RPMI7951 (cell line): Measurements from ENCODE around the gene TXNIP. TPM values are rescaled to one million over a fixed set of nuclear protein-coding genes. Genes with fewer than 3 reads are reported as not detected.

Experiments used
- DNase-seq: peaks from one replicate; pipeline ENCODE4 v3.0.0-alpha.2; 2012; ENCODE audit warnings: low read depth
- total RNA-seq: library from RNA; depleted of rRNA; stranded (reverse); fragments of >200 nt; shearing (Covaris generic); gene quantifications from 2 replicates; pipeline ENCODE4 v1.2.3, GENCODE V29; 2014

Gene TXNIP
- total RNA-seq, 1 experiment from 2014 or later: 21.3 TPM

GRCh38 chr1:145963265-145964019 is 32.9 kb downstream of the TXNIP start:
- peak; percentile 67 for DNase-seq

- DNase-seq: peak; percentile 42
Observed at GRCh38 chr1:145962157-145963102, 33.9 kb downstream of the TXNIP start.

GRCh38 chr1:145961425-145962156 is 34.8 kb downstream of the TXNIP start:
- DNase-seq: peak; percentile 24

GRCh38 chr1:145961109-145961424 is 35.3 kb downstream of the TXNIP start:
- DNase-seq: no peak

- peak; percentile 68 for DNase-seq
Observed at GRCh38 chr1:145960468-145961108, 35.8 kb downstream of the TXNIP start.

GRCh38 chr1:145959957-145960467 is 36.4 kb downstream of the TXNIP start:
- no peak for DNase-seq

GRCh38 chr1:145959333-145959732 is 37.0 kb downstream of the TXNIP start:
- no peak for DNase-seq

GRCh38 chr1:145958734-145959133 is 37.6 kb downstream of the TXNIP start:
- no peak for DNase-seq

GRCh38 chr1:145957443-145958319 is 38.7 kb downstream of the TXNIP start, which contains the start of gene LIX1L:
LIX1L (minus strand) TSS chr1:145958017; CDS start chr1:145957927, 90 bp downstream.
- peak; percentile 96 for DNase-seq

GRCh38 chr1:145956781-145957442 is 39.5 kb downstream of the TXNIP start:
- no peak for DNase-seq

GRCh38 chr1:145956361-145956760 is 40.0 kb downstream of the TXNIP start:
- DNase-seq: no peak

GRCh38 chr1:145955436-145955835 is 40.9 kb downstream of the TXNIP start:
- DNase-seq: peak; percentile 43

- no peak for DNase-seq
Observed at GRCh38 chr1:145953861-145954260, 42.5 kb downstream of the TXNIP start.

- DNase-seq: no peak
Observed at GRCh38 chr1:145952903-145953302, 43.5 kb downstream of the TXNIP start.

- no peak for DNase-seq
Observed at GRCh38 chr1:145951526-145951925, 44.9 kb downstream of the TXNIP start.

GRCh38 chr1:145949219-145949618 is 47.2 kb downstream of the TXNIP start:
- DNase-seq: no peak

- DNase-seq: no peak
Observed at GRCh38 chr1:145947551-145947950, 48.8 kb downstream of the TXNIP start.

GRCh38 chr1:145946477-145946986 is 49.8 kb downstream of the TXNIP start:
- DNase-seq: no peak

- DNase-seq: no peak
Observed at GRCh38 chr1:145944532-145944931, 51.8 kb downstream of the TXNIP start.

- no peak for DNase-seq
Observed at GRCh38 chr1:145942871-145943270, 53.5 kb downstream of the TXNIP start.
